NCI-H1436 (cell line): ENCODE data around the gene VPS26B.
A peak's percentile ranks its signal among the peaks of the same experiment; 100 is the strongest.
"Not testable (repeated sequence)": the region's sequence is repeated elsewhere in the genome, so short reads cannot be mapped to it uniquely, and the experiment has no call there.

Source experiments
- DNase-seq: peaks from one replicate; lab custom pipeline; 2025; lab: John Stamatoyannopoulos, UW

Gene VPS26B

GRCh38 chr11:134231958-134232659 is 7.6 kb downstream of the VPS26B start:
- no peak for DNase-seq

- no peak for DNase-seq
Observed at GRCh38 chr11:134233729-134234179, 9.3 kb downstream of the VPS26B start.

GRCh38 chr11:134235399-134235798 is 10.9 kb downstream of the VPS26B start:
- no peak for DNase-seq

GRCh38 chr11:134236834-134237556 is 12.5 kb downstream of the VPS26B start:
- no peak for DNase-seq

GRCh38 chr11:134237557-134237922 is 13.1 kb downstream of the VPS26B start:
- DNase-seq = no peak

GRCh38 chr11:134238956-134239355 is 14.5 kb downstream of the VPS26B start:
- no peak for DNase-seq

GRCh38 chr11:134240592-134240991 is 16.1 kb downstream of the VPS26B start:
- no peak for DNase-seq

GRCh38 chr11:134242376-134242775 is 17.9 kb downstream of the VPS26B start:
- no peak for DNase-seq

- DNase-seq = no peak
Observed at GRCh38 chr11:134243913-134244312, 19.4 kb downstream of the VPS26B start.

GRCh38 chr11:134244593-134244992 is 20.1 kb downstream of the VPS26B start:
- no peak for DNase-seq

- DNase-seq = no peak
Observed at GRCh38 chr11:134245434-134245833, 21.0 kb downstream of the VPS26B start.

GRCh38 chr11:134246100-134246499 is 21.6 kb downstream of the VPS26B start:
- no peak for DNase-seq

GRCh38 chr11:134246678-134247077 is 22.2 kb downstream of the VPS26B start:
- DNase-seq = no peak

GRCh38 chr11:134248910-134249480 is 24.5 kb downstream of the VPS26B start:
- DNase-seq = no peak

- no peak for DNase-seq
Observed at GRCh38 chr11:134250246-134250645, 25.8 kb downstream of the VPS26B start.

GRCh38 chr11:134250675-134251074 is 26.2 kb downstream of the VPS26B start:
- DNase-seq = no peak

- DNase-seq = no peak
Observed at GRCh38 chr11:134252346-134253187, 28.1 kb downstream of the VPS26B start.

GRCh38 chr11:134253188-134253993 is 28.9 kb downstream of the VPS26B start, which contains the start of the genes ACAD8 and THYN1:
ACAD8 (plus strand) TSS chr11:134253568; CDS start chr11:134253601, 33 bp downstream.
THYN1 (minus strand) TSS chr11:134253352; CDS start chr11:134252882, 470 bp downstream.
- DNase-seq = peak; percentile 97

GRCh38 chr11:134254433-134255183 is 30.1 kb downstream of the VPS26B start:
- DNase-seq = no peak

GRCh38 chr11:134255184-134255561 is 30.7 kb downstream of the VPS26B start:
- DNase-seq = not testable (repeated sequence)
